ENCODE data around the gene CCDC112. TPM values are rescaled to one million over a fixed set of nuclear protein-coding genes. Genes with fewer than 3 reads are reported as not detected.

CCDC112 gene
- total and polyA plus RNA-seq, 2 experiments from 2014 or later: 18.1 to 48.2 TPM

DNA sequence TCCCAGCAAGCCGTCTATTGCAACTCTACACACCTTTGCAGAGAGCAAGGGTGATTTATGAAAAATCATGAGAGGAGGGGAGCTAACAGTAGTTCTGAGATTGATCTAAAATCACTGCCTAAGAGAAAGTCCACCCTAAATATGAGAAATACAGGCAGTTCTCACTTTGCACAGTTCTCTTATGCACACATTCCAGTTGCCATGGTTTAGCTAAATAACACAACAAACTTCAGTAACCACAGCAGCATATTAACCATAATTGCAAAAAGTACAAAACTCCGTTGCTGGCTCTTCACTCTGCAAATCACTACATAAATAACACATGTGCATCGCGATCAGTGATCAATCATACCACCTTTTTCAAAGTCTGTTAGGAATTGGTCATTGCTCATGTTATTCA, 64.9 kb downstream of the CCDC112 start (continued):
- TF ChIP-seq, protein P1, sequence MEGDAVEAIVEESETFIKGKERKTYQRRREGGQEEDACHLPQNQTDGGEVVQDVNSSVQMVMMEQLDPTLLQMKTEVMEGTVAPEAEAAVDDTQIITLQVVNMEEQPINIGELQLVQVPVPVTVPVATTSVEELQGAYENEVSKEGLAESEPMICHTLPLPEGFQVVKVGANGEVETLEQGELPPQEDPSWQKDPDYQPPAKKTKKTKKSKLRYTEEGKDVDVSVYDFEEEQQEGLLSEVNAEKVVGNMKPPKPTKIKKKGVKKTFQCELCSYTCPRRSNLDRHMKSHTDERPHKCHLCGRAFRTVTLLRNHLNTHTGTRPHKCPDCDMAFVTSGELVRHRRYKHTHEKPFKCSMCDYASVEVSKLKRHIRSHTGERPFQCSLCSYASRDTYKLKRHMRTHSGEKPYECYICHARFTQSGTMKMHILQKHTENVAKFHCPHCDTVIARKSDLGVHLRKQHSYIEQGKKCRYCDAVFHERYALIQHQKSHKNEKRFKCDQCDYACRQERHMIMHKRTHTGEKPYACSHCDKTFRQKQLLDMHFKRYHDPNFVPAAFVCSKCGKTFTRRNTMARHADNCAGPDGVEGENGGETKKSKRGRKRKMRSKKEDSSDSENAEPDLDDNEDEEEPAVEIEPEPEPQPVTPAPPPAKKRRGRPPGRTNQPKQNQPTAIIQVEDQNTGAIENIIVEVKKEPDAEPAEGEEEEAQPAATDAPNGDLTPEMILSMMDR (conservative IDR thresholded peaks at IDR 0.05; ENCODE audit: low read depth in 2 of 2): no peak
- TF ChIP-seq, protein P2, sequence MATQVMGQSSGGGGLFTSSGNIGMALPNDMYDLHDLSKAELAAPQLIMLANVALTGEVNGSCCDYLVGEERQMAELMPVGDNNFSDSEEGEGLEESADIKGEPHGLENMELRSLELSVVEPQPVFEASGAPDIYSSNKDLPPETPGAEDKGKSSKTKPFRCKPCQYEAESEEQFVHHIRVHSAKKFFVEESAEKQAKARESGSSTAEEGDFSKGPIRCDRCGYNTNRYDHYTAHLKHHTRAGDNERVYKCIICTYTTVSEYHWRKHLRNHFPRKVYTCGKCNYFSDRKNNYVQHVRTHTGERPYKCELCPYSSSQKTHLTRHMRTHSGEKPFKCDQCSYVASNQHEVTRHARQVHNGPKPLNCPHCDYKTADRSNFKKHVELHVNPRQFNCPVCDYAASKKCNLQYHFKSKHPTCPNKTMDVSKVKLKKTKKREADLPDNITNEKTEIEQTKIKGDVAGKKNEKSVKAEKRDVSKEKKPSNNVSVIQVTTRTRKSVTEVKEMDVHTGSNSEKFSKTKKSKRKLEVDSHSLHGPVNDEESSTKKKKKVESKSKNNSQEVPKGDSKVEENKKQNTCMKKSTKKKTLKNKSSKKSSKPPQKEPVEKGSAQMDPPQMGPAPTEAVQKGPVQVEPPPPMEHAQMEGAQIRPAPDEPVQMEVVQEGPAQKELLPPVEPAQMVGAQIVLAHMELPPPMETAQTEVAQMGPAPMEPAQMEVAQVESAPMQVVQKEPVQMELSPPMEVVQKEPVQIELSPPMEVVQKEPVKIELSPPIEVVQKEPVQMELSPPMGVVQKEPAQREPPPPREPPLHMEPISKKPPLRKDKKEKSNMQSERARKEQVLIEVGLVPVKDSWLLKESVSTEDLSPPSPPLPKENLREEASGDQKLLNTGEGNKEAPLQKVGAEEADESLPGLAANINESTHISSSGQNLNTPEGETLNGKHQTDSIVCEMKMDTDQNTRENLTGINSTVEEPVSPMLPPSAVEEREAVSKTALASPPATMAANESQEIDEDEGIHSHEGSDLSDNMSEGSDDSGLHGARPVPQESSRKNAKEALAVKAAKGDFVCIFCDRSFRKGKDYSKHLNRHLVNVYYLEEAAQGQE (IDR thresholded peaks at IDR 0.05; ENCODE audit: unreplicated experiment): no peak
- TF ChIP-seq JUNB (IDR thresholded peaks at IDR 0.05; ENCODE audit: unreplicated experiment): no peak
- no peak for TF ChIP-seq STAT1 (IDR thresholded peaks at IDR 0.05; ENCODE audit: unreplicated experiment)
- no peak for TF ChIP-seq CREB1 (CRISPR knock-in tag; IDR thresholded peaks at IDR 0.05; ENCODE audit: low read depth)
- no peak for TF ChIP-seq NANOG (IDR thresholded peaks at IDR 0.05; ENCODE audit: borderline replicate concordance)

DNA sequence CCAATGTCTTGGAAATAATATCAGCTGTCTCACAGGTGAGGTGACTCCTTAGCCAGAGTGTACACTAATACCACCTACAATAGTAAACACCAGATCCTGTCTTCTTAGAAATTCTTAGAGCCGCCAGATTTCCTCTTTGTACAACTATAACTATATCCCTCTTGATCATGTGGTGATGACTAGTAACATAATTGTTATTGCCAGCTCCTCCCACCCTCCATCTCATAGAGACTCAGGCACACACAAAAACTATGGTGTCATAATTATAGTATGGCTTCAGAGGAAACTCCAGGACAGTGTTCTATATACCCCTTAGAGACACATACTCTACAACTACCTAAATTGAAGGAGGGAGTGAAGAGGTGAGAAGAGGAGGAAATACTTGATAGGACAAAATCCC, 66.8 kb downstream of the CCDC112 start:
- Histone ChIP-seq H3K27me3 (ENCODE audit: insufficient read depth) (no peaks in the 10 kb centered on the region), H3K4me2 (no peak overlapping the region), H3K9me2 (ENCODE audit: insufficient read depth) (no peaks in the 10 kb centered on the region), H3K27ac (ENCODE audit: low read depth) (no peak overlapping the region), H2AFZ (no peak overlapping the region), H4K20me1 (replicated peaks; ENCODE audit: insufficient read depth) (no peaks in the 10 kb centered on the region), H3K79me2 (replicated peaks; ENCODE audit: insufficient read depth) (no peaks in the 10 kb centered on the region), H3F3A (replicated peaks; ENCODE audit: low read depth) (no peaks in the 10 kb centered on the region), H3K36me3 (ENCODE audit: insufficient read depth) (no peaks in the 10 kb centered on the region), H3K4me1 (ENCODE audit: insufficient read depth) (no peaks in the 10 kb centered on the region), H3K4me3 (no peak overlapping the region)
- Mint-ChIP-seq H3K9me3 (no peaks in the 10 kb centered on the region), H3K4me1 (no peaks in the 10 kb centered on the region), H3K27ac (no peak overlapping the region), H3K4me3 (no peak overlapping the region), H3K36me3 (ENCODE audit: low read depth) (0 out of 3 replicates have a peak, but pooled peaks cover 3% of the 10 kb centered on the region), H3K27me3 (ENCODE audit: insufficient read depth, low read depth, poor library complexity) (no peaks in the 10 kb centered on the region)
- no peak for ATAC-seq
- TF ChIP-seq, protein P1 (conservative IDR thresholded peaks at IDR 0.05; ENCODE audit: low read depth in 2 of 2): no peak
- TF ChIP-seq ZNF114 (CRISPR knock-in tag; IDR thresholded peaks at IDR 0.05) (no peak), POLR2AphosphoS5 (IDR thresholded peaks at IDR 0.05; ENCODE audit: low read depth) (no peak), ZNF331 (CRISPR knock-in tag; IDR thresholded peaks at IDR 0.05; ENCODE audit: low read depth) (no peak), CREB1 (CRISPR knock-in tag; IDR thresholded peaks at IDR 0.05; ENCODE audit: low read depth) (no peak), EZH2 (IDR thresholded peaks at IDR 0.05; ENCODE audit: low read depth, unreplicated experiment) (no peak)
- TF ChIP-seq, protein P3, sequence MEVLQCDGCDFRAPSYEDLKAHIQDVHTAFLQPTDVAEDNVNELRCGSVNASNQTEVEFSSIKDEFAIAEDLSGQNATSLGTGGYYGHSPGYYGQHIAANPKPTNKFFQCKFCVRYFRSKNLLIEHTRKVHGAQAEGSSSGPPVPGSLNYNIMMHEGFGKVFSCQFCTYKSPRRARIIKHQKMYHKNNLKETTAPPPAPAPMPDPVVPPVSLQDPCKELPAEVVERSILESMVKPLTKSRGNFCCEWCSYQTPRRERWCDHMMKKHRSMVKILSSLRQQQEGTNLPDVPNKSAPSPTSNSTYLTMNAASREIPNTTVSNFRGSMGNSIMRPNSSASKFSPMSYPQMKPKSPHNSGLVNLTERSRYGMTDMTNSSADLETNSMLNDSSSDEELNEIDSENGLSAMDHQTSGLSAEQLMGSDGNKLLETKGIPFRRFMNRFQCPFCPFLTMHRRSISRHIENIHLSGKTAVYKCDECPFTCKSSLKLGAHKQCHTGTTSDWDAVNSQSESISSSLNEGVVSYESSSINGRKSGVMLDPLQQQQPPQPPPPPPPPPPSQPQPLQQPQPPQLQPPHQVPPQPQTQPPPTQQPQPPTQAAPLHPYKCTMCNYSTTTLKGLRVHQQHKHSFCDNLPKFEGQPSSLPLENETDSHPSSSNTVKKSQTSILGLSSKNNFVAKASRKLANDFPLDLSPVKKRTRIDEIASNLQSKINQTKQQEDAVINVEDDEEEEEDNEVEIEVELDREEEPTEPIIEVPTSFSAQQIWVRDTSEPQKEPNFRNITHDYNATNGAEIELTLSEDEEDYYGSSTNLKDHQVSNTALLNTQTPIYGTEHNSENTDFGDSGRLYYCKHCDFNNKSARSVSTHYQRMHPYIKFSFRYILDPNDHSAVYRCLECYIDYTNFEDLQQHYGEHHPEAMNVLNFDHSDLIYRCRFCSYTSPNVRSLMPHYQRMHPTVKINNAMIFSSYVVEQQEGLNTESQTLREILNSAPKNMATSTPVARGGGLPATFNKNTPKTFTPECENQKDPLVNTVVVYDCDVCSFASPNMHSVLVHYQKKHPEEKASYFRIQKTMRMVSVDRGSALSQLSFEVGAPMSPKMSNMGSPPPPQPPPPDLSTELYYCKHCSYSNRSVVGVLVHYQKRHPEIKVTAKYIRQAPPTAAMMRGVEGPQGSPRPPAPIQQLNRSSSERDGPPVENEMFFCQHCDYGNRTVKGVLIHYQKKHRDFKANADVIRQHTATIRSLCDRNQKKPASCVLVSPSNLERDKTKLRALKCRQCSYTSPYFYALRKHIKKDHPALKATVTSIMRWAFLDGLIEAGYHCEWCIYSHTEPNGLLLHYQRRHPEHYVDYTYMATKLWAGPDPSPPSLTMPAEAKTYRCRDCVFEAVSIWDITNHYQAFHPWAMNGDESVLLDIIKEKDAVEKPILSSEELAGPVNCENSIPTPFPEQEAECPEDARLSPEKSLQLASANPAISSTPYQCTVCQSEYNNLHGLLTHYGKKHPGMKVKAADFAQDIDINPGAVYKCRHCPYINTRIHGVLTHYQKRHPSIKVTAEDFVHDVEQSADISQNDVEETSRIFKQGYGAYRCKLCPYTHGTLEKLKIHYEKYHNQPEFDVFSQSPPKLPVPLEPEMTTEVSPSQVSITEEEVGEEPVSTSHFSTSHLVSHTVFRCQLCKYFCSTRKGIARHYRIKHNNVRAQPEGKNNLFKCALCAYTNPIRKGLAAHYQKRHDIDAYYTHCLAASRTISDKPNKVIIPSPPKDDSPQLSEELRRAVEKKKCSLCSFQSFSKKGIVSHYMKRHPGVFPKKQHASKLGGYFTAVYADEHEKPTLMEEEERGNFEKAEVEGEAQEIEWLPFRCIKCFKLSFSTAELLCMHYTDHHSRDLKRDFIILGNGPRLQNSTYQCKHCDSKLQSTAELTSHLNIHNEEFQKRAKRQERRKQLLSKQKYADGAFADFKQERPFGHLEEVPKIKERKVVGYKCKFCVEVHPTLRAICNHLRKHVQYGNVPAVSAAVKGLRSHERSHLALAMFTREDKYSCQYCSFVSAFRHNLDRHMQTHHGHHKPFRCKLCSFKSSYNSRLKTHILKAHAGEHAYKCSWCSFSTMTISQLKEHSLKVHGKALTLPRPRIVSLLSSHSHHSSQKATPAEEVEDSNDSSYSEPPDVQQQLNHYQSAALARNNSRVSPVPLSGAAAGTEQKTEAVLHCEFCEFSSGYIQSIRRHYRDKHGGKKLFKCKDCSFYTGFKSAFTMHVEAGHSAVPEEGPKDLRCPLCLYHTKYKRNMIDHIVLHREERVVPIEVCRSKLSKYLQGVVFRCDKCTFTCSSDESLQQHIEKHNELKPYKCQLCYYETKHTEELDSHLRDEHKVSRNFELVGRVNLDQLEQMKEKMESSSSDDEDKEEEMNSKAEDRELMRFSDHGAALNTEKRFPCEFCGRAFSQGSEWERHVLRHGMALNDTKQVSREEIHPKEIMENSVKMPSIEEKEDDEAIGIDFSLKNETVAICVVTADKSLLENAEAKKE (CRISPR knock-in tag; IDR thresholded peaks at IDR 0.05): no peak
- no peak for DNase-seq (ENCODE audit: low spot score)

All from GM23338 (cell line).